ENCODE measurements around the gene SIRT6. TPM values are rescaled to one million over a fixed set of nuclear protein-coding genes. Genes with fewer than 3 reads are reported as not detected.
"Not testable (repeated sequence)": the region's sequence is repeated elsewhere in the genome, so short reads cannot be mapped to it uniquely, and the experiment has no call there.

Gene SIRT6
- total RNA-seq, 1 experiment from 2014 or later: 22.9 TPM

- no peak overlapping the region for H3K4me3 Mint-ChIP-seq (ENCODE audit: low read depth, unreplicated experiment)
- H3K27ac Mint-ChIP-seq (ENCODE audit: unreplicated experiment): no peak overlapping the region
- DNase-seq: no peak
- intact Hi-C loops (cut with micrococcal nuclease; ENCODE audit: unreplicated experiment): no loop called here
- BruUV-seq (replicated peaks): no TSS peak
- CTCF ChIA-PET: no interaction called here
- H3K27me3 Mint-ChIP-seq (ENCODE audit: unreplicated experiment): no peaks in the 10 kb centered on the region
- peaks cover 6% of the 10 kb centered on the region for H3K36me3 Mint-ChIP-seq (ENCODE audit: insufficient read depth, unreplicated experiment)
- H3K4me1 Mint-ChIP-seq (ENCODE audit: low read depth, unreplicated experiment): no peaks in the 10 kb centered on the region
- H3K9me3 Mint-ChIP-seq (ENCODE audit: low read depth, unreplicated experiment): no peaks in the 10 kb centered on the region
- TF ChIP-seq CTCF (IDR thresholded peaks at IDR 0.05; ENCODE audit: unreplicated experiment): no peak
Observed at GRCh38 chr19:4138445-4138844, 43.9 kb downstream of the SIRT6 start.

- Mint-ChIP-seq H3K9me3 (ENCODE audit: low read depth, unreplicated experiment) (no peaks in the 10 kb centered on the region), H3K4me3 (ENCODE audit: low read depth, unreplicated experiment) (no peak overlapping the region), H3K36me3 (ENCODE audit: insufficient read depth, unreplicated experiment) (peaks cover 6% of the 10 kb centered on the region), H3K27me3 (ENCODE audit: unreplicated experiment) (no peaks in the 10 kb centered on the region), H3K4me1 (ENCODE audit: low read depth, unreplicated experiment) (no peaks in the 10 kb centered on the region), H3K27ac (ENCODE audit: unreplicated experiment) (no peak overlapping the region)
- no peak for TF ChIP-seq CTCF (IDR thresholded peaks at IDR 0.05; ENCODE audit: unreplicated experiment)
- no peak for DNase-seq
- no TSS peak for BruUV-seq (replicated peaks)
- intact Hi-C loops (cut with micrococcal nuclease; ENCODE audit: unreplicated experiment): no loop called here
- CTCF ChIA-PET: interaction anchor here (0.7 kb wide), 1 partner anchor 25 kb away, joined by 4 read pairs; no protein-coding TSS in a partner anchor
Observed at GRCh38 chr19:4136680-4137088, 45.7 kb downstream of the SIRT6 start.

- H3K9me3 Mint-ChIP-seq (ENCODE audit: low read depth, unreplicated experiment); BruUV-seq (replicated peaks); DNase-seq; H3K27me3 Mint-ChIP-seq (ENCODE audit: unreplicated experiment); H3K4me1 Mint-ChIP-seq (ENCODE audit: low read depth, unreplicated experiment); CTCF ChIA-PET; H3K27ac Mint-ChIP-seq (ENCODE audit: unreplicated experiment); intact Hi-C loops (cut with micrococcal nuclease; ENCODE audit: unreplicated experiment); H3K4me3 Mint-ChIP-seq (ENCODE audit: low read depth, unreplicated experiment); H3K36me3 Mint-ChIP-seq (ENCODE audit: insufficient read depth, unreplicated experiment): not testable (repeated sequence)
Observed at GRCh38 chr19:4135386-4135785, 47.0 kb downstream of the SIRT6 start.

- Mint-ChIP-seq H3K4me3 (ENCODE audit: low read depth, unreplicated experiment) (no peak overlapping the region), H3K27me3 (ENCODE audit: unreplicated experiment) (no peaks in the 10 kb centered on the region), H3K36me3 (ENCODE audit: insufficient read depth, unreplicated experiment) (peaks cover 3% of the 10 kb centered on the region), H3K27ac (ENCODE audit: unreplicated experiment) (no peak overlapping the region), H3K9me3 (ENCODE audit: low read depth, unreplicated experiment) (no peaks in the 10 kb centered on the region), H3K4me1 (ENCODE audit: low read depth, unreplicated experiment) (peaks cover 10% of the 10 kb centered on the region)
- TF ChIP-seq CTCF (IDR thresholded peaks at IDR 0.05; ENCODE audit: unreplicated experiment): no peak
- DNase-seq: no peak
- no TSS peak for BruUV-seq (replicated peaks)
- CTCF ChIA-PET: no interaction called here
- intact Hi-C loops (cut with micrococcal nuclease; ENCODE audit: unreplicated experiment): no loop called here
Observed at GRCh38 chr19:4134351-4134750, 48.0 kb downstream of the SIRT6 start.

- Mint-ChIP-seq H3K27ac (ENCODE audit: unreplicated experiment) (peak overlapping the region; percentile 68), H3K36me3 (ENCODE audit: insufficient read depth, unreplicated experiment) (no peaks in the 10 kb centered on the region), H3K9me3 (ENCODE audit: low read depth, unreplicated experiment) (no peaks in the 10 kb centered on the region), H3K4me3 (ENCODE audit: low read depth, unreplicated experiment) (peak overlapping the region; percentile 32), H3K27me3 (ENCODE audit: unreplicated experiment) (no peaks in the 10 kb centered on the region), H3K4me1 (ENCODE audit: low read depth, unreplicated experiment) (peaks cover 10% of the 10 kb centered on the region)
- no TSS peak for BruUV-seq (replicated peaks)
- CTCF ChIA-PET: interaction anchor here (0.6 kb wide), 1 partner anchor 143 kb away, joined by 8 read pairs; no protein-coding TSS in a partner anchor
- peak; percentile 34 for DNase-seq
- intact Hi-C loops (cut with micrococcal nuclease; ENCODE audit: unreplicated experiment): no loop called here
- no peak for TF ChIP-seq CTCF (IDR thresholded peaks at IDR 0.05; ENCODE audit: unreplicated experiment)
Observed at GRCh38 chr19:4130744-4131438, 51.5 kb downstream of the SIRT6 start.

- DNase-seq; H3K4me3 Mint-ChIP-seq (ENCODE audit: low read depth, unreplicated experiment); H3K9me3 Mint-ChIP-seq (ENCODE audit: low read depth, unreplicated experiment); H3K36me3 Mint-ChIP-seq (ENCODE audit: insufficient read depth, unreplicated experiment); BruUV-seq (replicated peaks); H3K27me3 Mint-ChIP-seq (ENCODE audit: unreplicated experiment); CTCF ChIA-PET; intact Hi-C loops (cut with micrococcal nuclease; ENCODE audit: unreplicated experiment); H3K27ac Mint-ChIP-seq (ENCODE audit: unreplicated experiment); H3K4me1 Mint-ChIP-seq (ENCODE audit: low read depth, unreplicated experiment): not testable (repeated sequence)
Observed at GRCh38 chr19:4129050-4129449, 53.3 kb downstream of the SIRT6 start.

- CTCF ChIA-PET; intact Hi-C loops (cut with micrococcal nuclease; ENCODE audit: unreplicated experiment); H3K9me3 Mint-ChIP-seq (ENCODE audit: low read depth, unreplicated experiment); H3K27me3 Mint-ChIP-seq (ENCODE audit: unreplicated experiment); BruUV-seq (replicated peaks); DNase-seq; H3K4me3 Mint-ChIP-seq (ENCODE audit: low read depth, unreplicated experiment); H3K27ac Mint-ChIP-seq (ENCODE audit: unreplicated experiment): not testable (repeated sequence)
- Mint-ChIP-seq H3K4me1 (ENCODE audit: low read depth, unreplicated experiment) (peaks cover 20% of the 10 kb centered on the region), H3K36me3 (ENCODE audit: insufficient read depth, unreplicated experiment) (peaks cover 15% of the 10 kb centered on the region)
Observed at GRCh38 chr19:4127322-4127721, 55.0 kb downstream of the SIRT6 start.

Measured in Calu3 (cell line).